ENCODE results near the gene RAB4B. TPM values are rescaled to one million over a fixed set of nuclear protein-coding genes. Genes with fewer than 3 reads are reported as not detected.

RAB4B gene
- total and polyA plus RNA-seq, 2 of the 13 experiments (the other 11 are each of a cell fraction or from before 2014, with no cell fraction given): 3.3 to 5.4 TPM

DNA sequence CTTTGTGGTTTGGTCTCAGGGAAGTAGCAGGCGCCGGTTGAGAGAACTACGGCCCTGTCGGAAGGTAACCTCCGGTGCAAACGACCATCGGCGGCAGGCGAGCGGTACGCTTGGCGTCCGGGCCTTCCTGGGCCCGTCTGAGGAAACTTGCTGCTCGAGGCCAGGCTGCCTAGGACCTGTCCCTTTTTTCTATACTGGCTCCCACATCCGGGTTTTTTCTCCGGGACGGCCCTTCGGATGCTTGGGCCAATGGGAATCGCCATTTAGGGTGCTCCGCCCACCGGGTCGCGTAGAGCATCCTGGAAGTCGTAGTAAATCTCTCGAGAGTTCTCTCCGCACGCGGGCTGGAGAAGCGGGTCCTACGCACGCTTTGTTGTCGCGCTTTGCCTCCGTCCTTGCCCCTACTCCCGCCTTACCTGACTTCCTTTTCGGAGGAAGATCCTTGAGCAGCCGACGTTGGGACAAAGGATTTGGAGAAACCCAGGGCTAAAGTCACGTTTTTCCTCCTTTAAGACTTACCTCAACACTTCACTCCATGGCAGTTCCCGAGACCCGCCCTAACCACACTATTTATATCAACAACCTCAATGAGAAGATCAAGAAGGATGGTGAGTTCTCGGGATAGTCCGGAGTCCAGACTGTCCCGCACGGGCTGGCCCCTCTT, 27.0 kb upstream of the RAB4B start, which contains the start of gene SNRPA (continued):
- TF ChIP-seq ZNF598 (CRISPR knock-in tag; IDR thresholded peaks at IDR 0.05; ENCODE audit: borderline replicate concordance): no peak
- TF ChIP-seq, protein P1, sequence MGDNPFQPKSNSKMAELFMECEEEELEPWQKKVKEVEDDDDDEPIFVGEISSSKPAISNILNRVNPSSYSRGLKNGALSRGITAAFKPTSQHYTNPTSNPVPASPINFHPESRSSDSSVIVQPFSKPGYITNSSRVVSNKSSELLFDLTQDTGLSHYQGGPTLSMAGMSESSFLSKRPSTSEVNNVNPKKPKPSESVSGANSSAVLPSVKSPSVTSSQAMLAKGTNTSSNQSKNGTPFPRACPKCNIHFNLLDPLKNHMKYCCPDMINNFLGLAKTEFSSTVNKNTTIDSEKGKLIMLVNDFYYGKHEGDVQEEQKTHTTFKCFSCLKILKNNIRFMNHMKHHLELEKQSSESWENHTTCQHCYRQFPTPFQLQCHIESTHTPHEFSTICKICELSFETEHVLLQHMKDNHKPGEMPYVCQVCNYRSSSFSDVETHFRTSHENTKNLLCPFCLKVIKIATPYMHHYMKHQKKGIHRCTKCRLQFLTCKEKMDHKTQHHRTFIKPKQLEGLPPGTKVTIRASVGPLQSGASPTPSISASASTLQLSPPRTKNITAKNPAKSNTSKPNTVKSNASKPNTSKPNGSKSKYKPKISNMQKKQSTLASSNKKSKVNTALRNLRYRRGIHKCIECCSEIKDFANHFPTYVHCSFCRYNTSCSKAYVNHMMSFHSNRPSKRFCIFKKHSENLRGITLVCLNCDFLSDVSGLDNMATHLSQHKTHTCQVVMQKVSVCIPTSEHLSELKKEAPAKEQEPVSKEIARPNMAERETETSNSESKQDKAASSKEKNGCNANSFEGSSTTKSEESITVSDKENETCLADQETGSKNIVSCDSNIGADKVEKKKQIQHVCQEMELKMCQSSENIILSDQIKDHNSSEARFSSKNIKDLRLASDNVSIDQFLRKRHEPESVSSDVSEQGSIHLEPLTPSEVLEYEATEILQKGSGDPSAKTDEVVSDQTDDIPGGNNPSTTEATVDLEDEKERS (CRISPR knock-in tag; IDR thresholded peaks at IDR 0.05): no peak
- TF ChIP-seq ZNF432 (CRISPR knock-in tag; IDR thresholded peaks at IDR 0.05; ENCODE audit: borderline replicate concordance): no peak
- TF ChIP-seq, protein P2, sequence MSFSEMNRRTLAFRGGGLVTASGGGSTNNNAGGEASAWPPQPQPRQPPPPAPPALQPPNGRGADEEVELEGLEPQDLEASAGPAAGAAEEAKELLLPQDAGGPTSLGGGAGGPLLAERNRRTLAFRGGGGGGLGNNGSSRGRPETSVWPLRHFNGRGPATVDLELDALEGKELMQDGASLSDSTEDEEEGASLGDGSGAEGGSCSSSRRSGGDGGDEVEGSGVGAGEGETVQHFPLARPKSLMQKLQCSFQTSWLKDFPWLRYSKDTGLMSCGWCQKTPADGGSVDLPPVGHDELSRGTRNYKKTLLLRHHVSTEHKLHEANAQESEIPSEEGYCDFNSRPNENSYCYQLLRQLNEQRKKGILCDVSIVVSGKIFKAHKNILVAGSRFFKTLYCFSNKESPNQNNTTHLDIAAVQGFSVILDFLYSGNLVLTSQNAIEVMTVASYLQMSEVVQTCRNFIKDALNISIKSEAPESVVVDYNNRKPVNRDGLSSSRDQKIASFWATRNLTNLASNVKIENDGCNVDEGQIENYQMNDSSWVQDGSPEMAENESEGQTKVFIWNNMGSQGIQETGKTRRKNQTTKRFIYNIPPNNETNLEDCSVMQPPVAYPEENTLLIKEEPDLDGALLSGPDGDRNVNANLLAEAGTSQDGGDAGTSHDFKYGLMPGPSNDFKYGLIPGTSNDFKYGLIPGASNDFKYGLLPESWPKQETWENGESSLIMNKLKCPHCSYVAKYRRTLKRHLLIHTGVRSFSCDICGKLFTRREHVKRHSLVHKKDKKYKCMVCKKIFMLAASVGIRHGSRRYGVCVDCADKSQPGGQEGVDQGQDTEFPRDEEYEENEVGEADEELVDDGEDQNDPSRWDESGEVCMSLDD (CRISPR knock-in tag; IDR thresholded peaks at IDR 0.05; ENCODE audit: borderline replicate concordance): no peak
- TF ChIP-seq ZFY (CRISPR knock-in tag; IDR thresholded peaks at IDR 0.05): peak; percentile 43; the same call in 1 of the 2 replicates
- no peak for TF ChIP-seq ZNF674 (CRISPR knock-in tag; IDR thresholded peaks at IDR 0.05; ENCODE audit: low read depth)
- no peak for TF ChIP-seq PLRG1 (conservative IDR thresholded peaks at IDR 0.05)
- TF ChIP-seq SRSF4 (IDR thresholded peaks at IDR 0.05; ENCODE audit: low read depth, low read length, poor library complexity, severe bottlenecking): no peak
- no peak for TF ChIP-seq CENPX (CRISPR knock-in tag; IDR thresholded peaks at IDR 0.05)
- peak; percentile 74; the same call in 1 of the 2 replicates for TF ChIP-seq GABPB1 (CRISPR knock-in tag; IDR thresholded peaks at IDR 0.05)
- TF ChIP-seq MXI1 (IDR thresholded peaks at IDR 0.05; ENCODE audit: borderline replicate concordance, low read depth, low read length): peak; percentile 68; the same call in 1 of the 3 replicates
- no peak for TF ChIP-seq MIER3 (CRISPR knock-in tag; IDR thresholded peaks at IDR 0.05; ENCODE audit: borderline replicate concordance)
- TF ChIP-seq, protein P3, sequence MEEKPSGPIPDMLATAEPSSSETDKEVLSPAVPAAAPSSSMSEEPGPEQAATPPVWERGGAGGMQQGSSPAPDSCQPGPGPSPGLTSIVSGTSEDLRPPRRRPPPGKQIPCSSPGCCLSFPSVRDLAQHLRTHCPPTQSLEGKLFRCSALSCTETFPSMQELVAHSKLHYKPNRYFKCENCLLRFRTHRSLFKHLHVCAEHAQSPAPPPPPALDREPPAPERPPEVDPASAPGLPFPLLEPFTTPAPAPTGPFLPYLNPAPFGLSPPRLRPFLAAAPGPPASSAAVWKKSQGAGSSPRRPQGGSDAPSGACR (CRISPR knock-in tag; IDR thresholded peaks at IDR 0.05): peak; percentile 46; the same call in 1 of the 2 replicates
- TF ChIP-seq, protein P4, sequence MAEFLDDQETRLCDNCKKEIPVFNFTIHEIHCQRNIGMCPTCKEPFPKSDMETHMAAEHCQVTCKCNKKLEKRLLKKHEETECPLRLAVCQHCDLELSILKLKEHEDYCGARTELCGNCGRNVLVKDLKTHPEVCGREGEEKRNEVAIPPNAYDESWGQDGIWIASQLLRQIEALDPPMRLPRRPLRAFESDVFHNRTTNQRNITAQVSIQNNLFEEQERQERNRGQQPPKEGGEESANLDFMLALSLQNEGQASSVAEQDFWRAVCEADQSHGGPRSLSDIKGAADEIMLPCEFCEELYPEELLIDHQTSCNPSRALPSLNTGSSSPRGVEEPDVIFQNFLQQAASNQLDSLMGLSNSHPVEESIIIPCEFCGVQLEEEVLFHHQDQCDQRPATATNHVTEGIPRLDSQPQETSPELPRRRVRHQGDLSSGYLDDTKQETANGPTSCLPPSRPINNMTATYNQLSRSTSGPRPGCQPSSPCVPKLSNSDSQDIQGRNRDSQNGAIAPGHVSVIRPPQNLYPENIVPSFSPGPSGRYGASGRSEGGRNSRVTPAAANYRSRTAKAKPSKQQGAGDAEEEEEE (CRISPR knock-in tag; IDR thresholded peaks at IDR 0.05; ENCODE audit: borderline replicate concordance): 0 out of 2 replicates have a peak, but pooled peaks have one; percentile 78
- TF ChIP-seq TCF7L2 (IDR thresholded peaks at IDR 0.05; ENCODE audit: low read depth, low read length): no peak
- TF ChIP-seq IKZF4 (CRISPR knock-in tag; IDR thresholded peaks at IDR 0.05; ENCODE audit: borderline replicate concordance, low read depth, not compliant biosample characterization): no peak
- TF ChIP-seq, protein P5, sequence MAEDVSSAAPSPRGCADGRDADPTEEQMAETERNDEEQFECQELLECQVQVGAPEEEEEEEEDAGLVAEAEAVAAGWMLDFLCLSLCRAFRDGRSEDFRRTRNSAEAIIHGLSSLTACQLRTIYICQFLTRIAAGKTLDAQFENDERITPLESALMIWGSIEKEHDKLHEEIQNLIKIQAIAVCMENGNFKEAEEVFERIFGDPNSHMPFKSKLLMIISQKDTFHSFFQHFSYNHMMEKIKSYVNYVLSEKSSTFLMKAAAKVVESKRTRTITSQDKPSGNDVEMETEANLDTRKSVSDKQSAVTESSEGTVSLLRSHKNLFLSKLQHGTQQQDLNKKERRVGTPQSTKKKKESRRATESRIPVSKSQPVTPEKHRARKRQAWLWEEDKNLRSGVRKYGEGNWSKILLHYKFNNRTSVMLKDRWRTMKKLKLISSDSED (CRISPR knock-in tag; IDR thresholded peaks at IDR 0.05): no peak
- no peak for TF ChIP-seq ZNF790 (CRISPR knock-in tag; IDR thresholded peaks at IDR 0.05; ENCODE audit: borderline replicate concordance)
